Osteoblast (primary cell): Measurements from ENCODE around the gene AUTS2. TPM values are rescaled to one million over a fixed set of nuclear protein-coding genes. Genes with fewer than 3 reads are reported as not detected.

ENCODE experiments used
- DNase-seq: peaks from one replicate; pipeline ENCODE4 v3.0.0; 2011; ENCODE audit warnings: low spot score, mixed read lengths; ENCODE audit not compliant: insufficient read length; ENCODE audit errors: missing footprints
- H2AFZ ChIP-seq: 2 replicates; pipeline ENCODE4 v1.6.0; 2011; ENCODE audit warnings: mild to moderate bottlenecking, low read length
- H3K27ac ChIP-seq: 2 replicates; pipeline ENCODE4 v1.5.1; 2011; ENCODE audit warnings: mild to moderate bottlenecking, low read depth, low read length, moderate library complexity
- H3K27me3 ChIP-seq: 2 replicates; pipeline ENCODE4 v1.6.0; 2012; ENCODE audit warnings: mild to moderate bottlenecking, control low read depth, inconsistent platforms, low read length, moderate library complexity; ENCODE audit not compliant: insufficient read depth
- H3K36me3 ChIP-seq: 2 replicates; pipeline ENCODE4 v1.5.1; 2011; ENCODE audit warnings: mild to moderate bottlenecking, low read length, control low read depth, moderate library complexity; ENCODE audit not compliant: insufficient read depth
- H3K4me1 ChIP-seq: 2 replicates; pipeline ENCODE4 v1.5.1; 2011; ENCODE audit warnings: mild to moderate bottlenecking, low read length, control low read depth, moderate library complexity; ENCODE audit not compliant: insufficient read depth
- H3K4me2 ChIP-seq: 2 replicates; pipeline ENCODE4 v1.6.0; 2011; ENCODE audit warnings: mild to moderate bottlenecking, low read length; ENCODE audit not compliant: insufficient read depth
- H3K4me3 ChIP-seq: fragments of 200-600 bp; sonication (generic); 3 replicates; pipeline ENCODE4 v1.5.1; 2012; ENCODE audit warnings: mild to moderate bottlenecking, low read length, inconsistent platforms; ENCODE audit not compliant: insufficient read depth
- H3K79me2 ChIP-seq: 2 replicates; pipeline ENCODE4 v1.6.0; 2012; ENCODE audit warnings: mild to moderate bottlenecking, low read length, control low read depth, inconsistent platforms; ENCODE audit not compliant: insufficient read depth
- H3K9me3 ChIP-seq: 2 replicates; pipeline ENCODE4 v1.5.1; 2011; ENCODE audit warnings: low read depth, low read length, control low read depth
- H4K20me1 ChIP-seq: 2 replicates; pipeline ENCODE4 v1.6.0; 2012; ENCODE audit warnings: mild to moderate bottlenecking, low read length, control low read depth; ENCODE audit not compliant: insufficient read depth
- total RNA-seq: library from RNA; depleted of rRNA; stranded (reverse); fragments of >200 nt; gene quantifications from 2 replicates; pipeline ENCODE4 v1.2.3, GENCODE V29; 2012
- TF ChIP-seq, protein P1 (sequence below): IDR thresholded peaks from 2 replicates; pipeline ENCODE4 v1.5.1; 2011; ENCODE audit warnings: mild to moderate bottlenecking, low read depth, low read length, moderate library complexity; ENCODE audit errors: extremely low read depth

Gene AUTS2
- total RNA-seq, 1 donor, result 15.2 TPM

DNA sequence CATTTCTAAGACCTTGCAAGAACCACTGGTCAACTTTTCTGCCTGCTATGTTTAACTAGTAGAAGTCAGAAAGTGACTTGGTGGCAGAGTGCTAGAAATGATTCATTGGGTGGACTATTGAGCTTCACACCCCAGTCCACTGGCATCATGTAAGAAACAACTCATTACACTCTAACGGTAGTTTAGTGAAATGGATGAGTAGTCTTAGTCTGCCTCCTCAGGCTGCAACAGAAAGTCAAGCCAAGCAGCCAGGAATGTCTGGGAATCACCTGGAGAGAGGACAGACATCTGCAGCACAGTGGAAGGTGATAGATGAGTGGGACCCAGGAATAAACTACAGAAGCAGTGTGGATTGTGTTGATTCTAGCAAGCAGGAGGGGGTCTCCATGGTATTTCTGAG, 125.4 kb downstream of the AUTS2 start:
- H3K4me3 ChIP-seq, result no peak overlapping the region
- H4K20me1 ChIP-seq, result peaks cover 10% of the 10 kb centered on the region
- H3K27me3 ChIP-seq, result no peaks in the 10 kb centered on the region
- H3K79me2 ChIP-seq, result no peaks in the 10 kb centered on the region
- no peaks in the 10 kb centered on the region for H3K9me3 ChIP-seq
- H3K4me1 ChIP-seq, result peaks cover 6% of the 10 kb centered on the region
- no peak overlapping the region for H3K4me2 ChIP-seq
- TF ChIP-seq, protein P1, sequence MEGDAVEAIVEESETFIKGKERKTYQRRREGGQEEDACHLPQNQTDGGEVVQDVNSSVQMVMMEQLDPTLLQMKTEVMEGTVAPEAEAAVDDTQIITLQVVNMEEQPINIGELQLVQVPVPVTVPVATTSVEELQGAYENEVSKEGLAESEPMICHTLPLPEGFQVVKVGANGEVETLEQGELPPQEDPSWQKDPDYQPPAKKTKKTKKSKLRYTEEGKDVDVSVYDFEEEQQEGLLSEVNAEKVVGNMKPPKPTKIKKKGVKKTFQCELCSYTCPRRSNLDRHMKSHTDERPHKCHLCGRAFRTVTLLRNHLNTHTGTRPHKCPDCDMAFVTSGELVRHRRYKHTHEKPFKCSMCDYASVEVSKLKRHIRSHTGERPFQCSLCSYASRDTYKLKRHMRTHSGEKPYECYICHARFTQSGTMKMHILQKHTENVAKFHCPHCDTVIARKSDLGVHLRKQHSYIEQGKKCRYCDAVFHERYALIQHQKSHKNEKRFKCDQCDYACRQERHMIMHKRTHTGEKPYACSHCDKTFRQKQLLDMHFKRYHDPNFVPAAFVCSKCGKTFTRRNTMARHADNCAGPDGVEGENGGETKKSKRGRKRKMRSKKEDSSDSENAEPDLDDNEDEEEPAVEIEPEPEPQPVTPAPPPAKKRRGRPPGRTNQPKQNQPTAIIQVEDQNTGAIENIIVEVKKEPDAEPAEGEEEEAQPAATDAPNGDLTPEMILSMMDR, result no peak
- DNase-seq, result no peak
- H2AFZ ChIP-seq, result no peak overlapping the region
- no peak overlapping the region for H3K27ac ChIP-seq
- no peaks in the 10 kb centered on the region for H3K36me3 ChIP-seq

DNA sequence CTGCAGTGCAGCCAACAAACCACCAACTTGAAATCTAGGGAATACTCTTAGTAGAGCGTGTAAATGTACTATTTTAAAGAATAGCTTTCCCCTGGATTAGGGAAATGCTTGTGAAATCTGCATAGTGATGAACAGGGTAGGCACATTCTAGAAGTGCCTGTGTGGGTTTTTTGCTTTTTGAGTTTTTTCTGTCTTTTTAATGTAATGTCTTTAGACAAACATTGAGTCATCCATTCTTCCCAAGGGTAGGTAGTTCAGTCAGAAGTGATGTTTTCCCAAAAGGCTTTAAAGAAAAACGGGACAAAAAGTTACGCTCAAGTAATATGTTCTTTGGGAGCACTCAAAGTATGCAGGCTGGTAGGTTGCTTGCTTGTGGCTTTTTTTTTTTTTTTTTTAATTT, 130.0 kb downstream of the AUTS2 start:
- H2AFZ ChIP-seq, result no peak overlapping the region
- no peaks in the 10 kb centered on the region for H3K9me3 ChIP-seq
- H3K36me3 ChIP-seq, result no peaks in the 10 kb centered on the region
- no peak for DNase-seq
- no peak overlapping the region for H3K4me3 ChIP-seq
- no peaks in the 10 kb centered on the region for H3K79me2 ChIP-seq
- no peaks in the 10 kb centered on the region for H3K27me3 ChIP-seq
- H4K20me1 ChIP-seq, result peaks cover 9% of the 10 kb centered on the region
- H3K4me2 ChIP-seq, result peak overlapping the region; percentile 49
- TF ChIP-seq, protein P1, result no peak
- no peak overlapping the region for H3K27ac ChIP-seq
- H3K4me1 ChIP-seq, result peaks cover 8% of the 10 kb centered on the region

- H3K27me3 ChIP-seq, result no peaks in the 10 kb centered on the region
- no peaks in the 10 kb centered on the region for H3K9me3 ChIP-seq
- peaks cover 9% of the 10 kb centered on the region for H4K20me1 ChIP-seq
- no peak overlapping the region for H3K4me2 ChIP-seq
- no peak overlapping the region for H3K4me3 ChIP-seq
- TF ChIP-seq, protein P1, result no peak
- no peak overlapping the region for H2AFZ ChIP-seq
- peaks cover 8% of the 10 kb centered on the region for H3K4me1 ChIP-seq
- H3K79me2 ChIP-seq, result no peaks in the 10 kb centered on the region
- H3K36me3 ChIP-seq, result no peaks in the 10 kb centered on the region
- no peak overlapping the region for H3K27ac ChIP-seq
- no peak for DNase-seq
Observed at GRCh38 chr7:69732203-69732602, 133.9 kb downstream of the AUTS2 start.

- no peaks in the 10 kb centered on the region for H3K9me3 ChIP-seq
- no peak overlapping the region for H3K27ac ChIP-seq
- H3K4me1 ChIP-seq, result peaks cover 15% of the 10 kb centered on the region
- no peaks in the 10 kb centered on the region for H3K79me2 ChIP-seq
- peaks cover 9% of the 10 kb centered on the region for H4K20me1 ChIP-seq
- H3K4me2 ChIP-seq, result no peak overlapping the region
- TF ChIP-seq, protein P1, result no peak
- no peaks in the 10 kb centered on the region for H3K27me3 ChIP-seq
- no peak for DNase-seq
- no peak overlapping the region for H3K4me3 ChIP-seq
- H3K36me3 ChIP-seq, result no peaks in the 10 kb centered on the region
- no peak overlapping the region for H2AFZ ChIP-seq
Observed at GRCh38 chr7:69735582-69735981, 137.3 kb downstream of the AUTS2 start.
